Measurements from ENCODE around the gene CXCL1. TPM values are rescaled to one million over a fixed set of nuclear protein-coding genes. Genes with fewer than 3 reads are reported as not detected.
A peak's percentile ranks its signal among the peaks of the same experiment; 100 is the strongest.

Gene CXCL1
- total RNA-seq, 1 donor, result 4.7 TPM

DNA sequence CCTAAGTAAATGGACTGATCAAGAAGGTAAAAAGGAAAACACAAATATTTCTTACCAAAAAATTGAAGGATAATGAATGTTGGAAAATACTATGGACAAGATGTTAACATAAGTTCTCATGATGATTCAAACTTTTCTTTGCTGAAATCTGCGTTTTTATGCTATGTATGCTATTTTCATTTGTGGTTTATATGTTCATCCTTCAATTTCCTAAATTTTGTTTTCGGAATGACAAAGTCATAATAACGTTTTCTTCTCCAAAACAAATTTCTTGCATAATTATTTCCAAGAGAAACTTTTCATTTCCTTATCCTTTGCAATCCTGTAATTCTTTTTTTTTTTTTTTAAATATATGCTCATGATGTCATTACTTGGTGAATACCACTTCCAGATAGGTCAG, 8.3 kb upstream of the CXCL1 start:
- no peak overlapping the region for H3K4me2 ChIP-seq (ENCODE audit: insufficient read depth, low read length)
- no peaks in the 10 kb centered on the region for H3K9me3 ChIP-seq (ENCODE audit: low read depth, low read length)
- DNase-seq (ENCODE audit: insufficient read length, low spot score, missing footprints), result no peak
- TF ChIP-seq CTCF (IDR thresholded peaks at IDR 0.05; ENCODE audit: extremely low read depth, low read depth, low read length), result no peak
- no peaks in the 10 kb centered on the region for H3K27me3 ChIP-seq (ENCODE audit: insufficient read depth, low read length)
- H2AFZ ChIP-seq (ENCODE audit: low read length), result no peak overlapping the region
- no peak overlapping the region for H3K27ac ChIP-seq (ENCODE audit: low read depth, low read length)
- H4K20me1 ChIP-seq (ENCODE audit: insufficient read depth, low read length), result no peaks in the 10 kb centered on the region
- H3K4me3 ChIP-seq (ENCODE audit: insufficient read depth, low read length), result no peak overlapping the region
- peaks cover 29% of the 10 kb centered on the region for H3K4me1 ChIP-seq (ENCODE audit: insufficient read depth, low read length)
- no peaks in the 10 kb centered on the region for H3K36me3 ChIP-seq (ENCODE audit: insufficient read depth, low read length)
- H3K79me2 ChIP-seq (ENCODE audit: insufficient read depth, low read length), result no peaks in the 10 kb centered on the region

DNA sequence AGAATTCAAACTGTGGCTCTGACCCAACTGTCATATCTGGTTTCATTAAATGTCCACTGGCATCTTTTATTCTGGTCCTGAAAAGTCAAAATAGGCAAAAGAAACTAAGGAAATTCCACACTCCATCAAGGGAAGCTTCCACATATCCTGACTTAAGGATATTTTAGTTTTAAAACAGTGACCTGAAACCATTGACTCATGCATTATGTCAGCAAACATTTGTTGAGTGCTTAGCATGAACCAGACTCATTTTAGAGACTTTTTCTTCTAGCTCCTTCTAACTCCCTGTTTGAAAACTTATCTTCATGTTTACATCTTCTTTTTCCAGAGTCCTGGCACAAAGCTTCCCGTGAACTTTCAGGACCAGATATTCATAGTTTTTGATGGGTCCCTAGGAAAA, 6.9 kb upstream of the CXCL1 start:
- Histone ChIP-seq H4K20me1 (ENCODE audit: insufficient read depth, low read length) (no peaks in the 10 kb centered on the region), H3K36me3 (ENCODE audit: insufficient read depth, low read length) (no peaks in the 10 kb centered on the region), H3K4me2 (ENCODE audit: insufficient read depth, low read length) (no peak overlapping the region), H3K27me3 (ENCODE audit: insufficient read depth, low read length) (no peaks in the 10 kb centered on the region), H3K79me2 (ENCODE audit: insufficient read depth, low read length) (no peaks in the 10 kb centered on the region), H2AFZ (ENCODE audit: low read length) (no peak overlapping the region), H3K9me3 (ENCODE audit: low read depth, low read length) (no peaks in the 10 kb centered on the region), H3K27ac (ENCODE audit: low read depth, low read length) (no peak overlapping the region), H3K4me1 (ENCODE audit: insufficient read depth, low read length) (peaks cover 18% of the 10 kb centered on the region), H3K4me3 (ENCODE audit: insufficient read depth, low read length) (no peak overlapping the region)
- no peak for DNase-seq (ENCODE audit: insufficient read length, low spot score, missing footprints)
- no peak for TF ChIP-seq CTCF (IDR thresholded peaks at IDR 0.05; ENCODE audit: extremely low read depth, low read depth, low read length)

GRCh38 chr4:73864365-73864764, 4.8 kb upstream of the CXCL1 start:
- Histone ChIP-seq H3K36me3 (ENCODE audit: insufficient read depth, low read length) (no peaks in the 10 kb centered on the region), H3K4me1 (ENCODE audit: insufficient read depth, low read length) (peaks cover 19% of the 10 kb centered on the region), H2AFZ (ENCODE audit: low read length) (no peak overlapping the region), H3K9me3 (ENCODE audit: low read depth, low read length) (no peaks in the 10 kb centered on the region), H3K27ac (ENCODE audit: low read depth, low read length) (no peak overlapping the region), H3K79me2 (ENCODE audit: insufficient read depth, low read length) (no peaks in the 10 kb centered on the region), H3K4me2 (ENCODE audit: insufficient read depth, low read length) (no peak overlapping the region), H3K4me3 (ENCODE audit: insufficient read depth, low read length) (no peak overlapping the region), H4K20me1 (ENCODE audit: insufficient read depth, low read length) (no peaks in the 10 kb centered on the region), H3K27me3 (ENCODE audit: insufficient read depth, low read length) (no peaks in the 10 kb centered on the region)
- no peak for DNase-seq (ENCODE audit: insufficient read length, low spot score, missing footprints)
- peak; percentile 39 for TF ChIP-seq CTCF (IDR thresholded peaks at IDR 0.05; ENCODE audit: extremely low read depth, low read depth, low read length)

GRCh38 chr4:73864961-73865360, 4.2 kb upstream of the CXCL1 start:
- no peak for TF ChIP-seq CTCF (IDR thresholded peaks at IDR 0.05; ENCODE audit: extremely low read depth, low read depth, low read length)
- Histone ChIP-seq H3K4me3 (ENCODE audit: insufficient read depth, low read length) (no peak overlapping the region), H3K79me2 (ENCODE audit: insufficient read depth, low read length) (no peaks in the 10 kb centered on the region), H3K4me1 (ENCODE audit: insufficient read depth, low read length) (peaks cover 19% of the 10 kb centered on the region), H2AFZ (ENCODE audit: low read length) (no peak overlapping the region), H3K27me3 (ENCODE audit: insufficient read depth, low read length) (no peaks in the 10 kb centered on the region), H3K27ac (ENCODE audit: low read depth, low read length) (no peak overlapping the region), H3K9me3 (ENCODE audit: low read depth, low read length) (no peaks in the 10 kb centered on the region), H3K4me2 (ENCODE audit: insufficient read depth, low read length) (no peak overlapping the region), H4K20me1 (ENCODE audit: insufficient read depth, low read length) (no peaks in the 10 kb centered on the region), H3K36me3 (ENCODE audit: insufficient read depth, low read length) (no peaks in the 10 kb centered on the region)
- DNase-seq (ENCODE audit: insufficient read length, low spot score, missing footprints), result no peak

Measured in osteoblast (primary cell).